Fibroblast of the aortic adventitia (primary cell): ENCODE measurements around the gene ST6GALNAC1. TPM values are rescaled to one million over a fixed set of nuclear protein-coding genes. Genes with fewer than 3 reads are reported as not detected.

Experiments used
- DNase-seq: peaks from one replicate; pipeline ENCODE4 v3.0.0-alpha.2; 2010; ENCODE audit warnings: low read depth
- H3K4me3 ChIP-seq: 2 replicates; pipeline ENCODE4 v1.5.1; 2011; ENCODE audit warnings: low read depth, mild to moderate bottlenecking, control low read depth, low read length, moderate library complexity
- total RNA-seq: library from RNA; depleted of rRNA; stranded (reverse); fragments of >200 nt; gene quantifications from 2 replicates; pipeline ENCODE4 v1.2.3, GENCODE V29; 2012; ENCODE audit warnings: low replicate concordance
- TF ChIP-seq, protein P1 (sequence below): IDR thresholded peaks from 2 replicates; pipeline ENCODE4 v1.5.1; 2011; ENCODE audit warnings: mild to moderate bottlenecking, low read length, control low read depth, inconsistent platforms; ENCODE audit not compliant: insufficient read depth

Gene ST6GALNAC1
- total RNA-seq, 1 donor, result not detected

DNA sequence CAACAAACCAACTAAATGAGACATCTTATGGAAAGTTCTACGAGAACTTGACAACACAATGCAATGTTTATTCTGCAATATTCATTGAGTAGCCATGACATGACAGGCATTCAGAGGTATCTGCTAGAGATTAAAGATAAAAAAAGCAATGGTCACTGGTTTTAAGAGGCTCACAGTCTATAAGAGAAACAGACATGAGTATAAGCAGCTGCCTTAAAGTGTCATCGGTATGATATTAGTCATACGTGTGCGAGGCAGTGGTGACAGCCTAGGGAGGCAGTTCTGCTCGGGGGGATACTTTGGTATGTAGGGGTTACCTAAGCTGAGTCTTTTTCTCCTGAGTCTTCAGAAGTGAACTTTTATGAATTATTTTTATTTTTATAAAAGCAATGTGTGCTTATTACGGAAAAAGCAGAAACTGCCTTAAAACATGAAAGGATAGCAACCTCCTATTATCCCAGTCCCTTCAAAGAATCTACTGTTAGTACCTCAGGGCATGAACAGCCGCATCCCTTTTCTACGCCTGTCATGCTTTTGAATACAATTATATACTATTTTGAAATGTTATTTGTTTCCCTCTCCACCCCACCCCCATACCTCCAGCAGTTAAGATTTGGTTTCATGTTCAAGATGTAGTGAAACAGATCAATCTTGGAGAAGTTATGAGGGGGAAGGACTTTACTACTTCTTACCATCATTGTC lies 7.7 kb downstream of the ST6GALNAC1 start:
- peak; percentile 29 for DNase-seq
- no peak overlapping the region for H3K4me3 ChIP-seq
- TF ChIP-seq, protein P1, sequence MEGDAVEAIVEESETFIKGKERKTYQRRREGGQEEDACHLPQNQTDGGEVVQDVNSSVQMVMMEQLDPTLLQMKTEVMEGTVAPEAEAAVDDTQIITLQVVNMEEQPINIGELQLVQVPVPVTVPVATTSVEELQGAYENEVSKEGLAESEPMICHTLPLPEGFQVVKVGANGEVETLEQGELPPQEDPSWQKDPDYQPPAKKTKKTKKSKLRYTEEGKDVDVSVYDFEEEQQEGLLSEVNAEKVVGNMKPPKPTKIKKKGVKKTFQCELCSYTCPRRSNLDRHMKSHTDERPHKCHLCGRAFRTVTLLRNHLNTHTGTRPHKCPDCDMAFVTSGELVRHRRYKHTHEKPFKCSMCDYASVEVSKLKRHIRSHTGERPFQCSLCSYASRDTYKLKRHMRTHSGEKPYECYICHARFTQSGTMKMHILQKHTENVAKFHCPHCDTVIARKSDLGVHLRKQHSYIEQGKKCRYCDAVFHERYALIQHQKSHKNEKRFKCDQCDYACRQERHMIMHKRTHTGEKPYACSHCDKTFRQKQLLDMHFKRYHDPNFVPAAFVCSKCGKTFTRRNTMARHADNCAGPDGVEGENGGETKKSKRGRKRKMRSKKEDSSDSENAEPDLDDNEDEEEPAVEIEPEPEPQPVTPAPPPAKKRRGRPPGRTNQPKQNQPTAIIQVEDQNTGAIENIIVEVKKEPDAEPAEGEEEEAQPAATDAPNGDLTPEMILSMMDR, result no peak

DNA sequence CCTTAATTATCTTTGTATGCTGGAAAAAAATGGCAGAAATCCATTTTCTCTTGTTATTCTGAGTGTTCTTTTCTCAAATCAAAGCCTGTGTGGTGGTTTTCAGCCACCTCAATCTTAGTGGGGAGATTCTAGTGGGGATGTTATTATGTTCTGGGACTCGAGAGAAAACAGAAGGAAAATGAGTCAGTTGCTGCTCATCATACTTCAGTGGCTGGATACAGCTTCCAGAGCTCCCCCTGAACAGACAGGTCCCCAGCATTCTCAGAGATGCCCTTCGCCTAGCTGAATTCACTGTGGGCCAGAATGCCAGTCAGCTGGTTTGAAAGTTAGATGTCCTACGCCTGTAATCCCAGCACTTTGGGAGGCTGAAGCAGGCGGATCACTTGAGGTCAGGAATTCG lies 8.5 kb downstream of the ST6GALNAC1 start:
- no peak for DNase-seq

DNA sequence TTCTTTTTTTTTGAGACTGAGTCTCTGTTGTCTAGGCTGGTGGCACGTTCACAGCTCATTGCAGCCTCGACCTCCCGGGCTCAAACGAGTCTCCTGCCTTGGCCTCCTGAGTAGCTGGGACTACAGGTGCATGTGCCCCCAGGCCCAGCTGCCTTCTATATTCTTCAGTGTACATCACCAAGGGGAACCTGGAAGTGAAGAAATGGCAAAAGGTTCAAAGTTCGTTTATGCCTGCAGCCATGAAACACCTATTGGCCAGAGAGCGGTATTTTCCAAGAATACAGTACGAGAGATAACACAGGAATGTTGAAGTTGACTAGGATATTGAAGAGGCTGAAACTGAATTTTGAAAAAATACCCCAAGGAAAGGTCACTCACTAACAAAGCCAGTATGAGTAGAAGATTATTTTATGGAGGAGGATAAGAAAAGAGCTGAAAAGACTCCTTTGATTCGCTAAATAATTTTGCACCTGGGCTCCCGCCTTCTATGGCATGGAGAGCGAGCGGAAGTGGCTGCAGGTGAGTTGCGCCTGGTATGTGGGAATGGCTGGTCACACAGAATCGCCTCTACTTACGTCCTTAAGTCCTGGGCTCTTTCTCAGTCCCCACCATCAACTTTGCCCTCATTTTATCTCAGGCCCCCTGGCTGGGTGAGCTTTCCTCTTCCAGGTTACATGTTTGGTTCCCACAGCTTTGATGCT lies 9.8 kb downstream of the ST6GALNAC1 start:
- TF ChIP-seq, protein P1, result no peak

More for the DNA sequence above, 8.5 kb downstream of the ST6GALNAC1 start:
- TF ChIP-seq, protein P1, result no peak
- H3K4me3 ChIP-seq, result no peak overlapping the region

DNA sequence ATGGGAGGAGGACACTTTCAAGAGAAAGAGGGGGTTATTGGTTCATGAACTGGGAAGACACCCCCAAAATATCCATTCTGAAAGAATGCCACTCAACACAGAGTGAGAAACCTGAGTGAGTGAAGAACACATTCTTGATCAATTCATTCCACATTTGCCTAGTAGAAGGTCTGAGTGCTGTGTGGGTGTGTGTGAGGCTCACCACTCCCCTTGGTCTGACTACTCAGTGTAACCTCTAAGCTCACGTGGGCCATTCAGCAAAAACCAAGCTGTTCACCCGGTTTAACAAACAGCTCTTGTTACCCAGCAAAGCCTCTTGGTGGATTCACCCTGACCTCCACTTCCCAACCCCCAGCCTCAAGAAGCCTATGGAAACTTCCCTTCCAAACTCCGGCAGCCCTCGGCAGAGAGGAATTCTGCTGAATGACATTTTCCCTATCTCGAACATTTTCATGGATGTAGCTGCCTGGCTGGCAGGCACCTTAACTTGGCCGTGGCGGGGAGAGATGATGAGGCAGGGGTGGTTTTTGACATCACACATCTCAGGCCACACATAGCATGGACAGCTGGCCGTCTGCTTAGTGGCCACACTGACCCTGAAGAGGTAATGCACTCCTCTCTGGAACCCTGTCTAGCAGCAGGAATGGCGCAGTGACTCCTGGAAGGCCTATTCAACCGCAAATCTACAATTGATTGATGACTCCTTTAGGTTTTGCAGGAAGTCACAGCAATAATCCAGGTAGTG lies 11.6 kb downstream of the ST6GALNAC1 start:
- H3K4me3 ChIP-seq, result no peak overlapping the region
- DNase-seq, result no peak
- TF ChIP-seq, protein P1, result no peak

More for the DNA sequence above, 9.8 kb downstream of the ST6GALNAC1 start:
- DNase-seq, result no peak
- no peak overlapping the region for H3K4me3 ChIP-seq

DNA sequence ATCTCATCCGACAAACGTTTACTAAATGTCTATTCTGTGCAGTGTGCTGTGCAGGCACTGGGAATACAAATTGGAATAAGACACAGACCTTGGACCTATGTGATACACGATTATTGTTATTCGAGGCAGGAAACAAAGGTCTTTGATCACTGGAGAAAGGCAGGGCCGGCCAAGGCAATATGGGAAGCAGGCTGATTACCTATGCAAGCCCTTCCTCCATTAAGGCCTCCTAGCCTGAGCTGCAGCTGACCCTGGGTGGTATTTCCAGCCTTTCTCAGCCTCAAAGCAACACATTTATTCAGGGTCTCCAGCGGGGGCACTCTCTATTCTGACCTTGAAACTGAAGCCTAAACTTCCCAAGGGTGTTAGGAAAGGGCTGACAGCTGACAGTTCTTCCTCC lies 13.4 kb downstream of the ST6GALNAC1 start:
- H3K4me3 ChIP-seq, result no peak overlapping the region
- TF ChIP-seq, protein P1, result no peak
- no peak for DNase-seq

DNA sequence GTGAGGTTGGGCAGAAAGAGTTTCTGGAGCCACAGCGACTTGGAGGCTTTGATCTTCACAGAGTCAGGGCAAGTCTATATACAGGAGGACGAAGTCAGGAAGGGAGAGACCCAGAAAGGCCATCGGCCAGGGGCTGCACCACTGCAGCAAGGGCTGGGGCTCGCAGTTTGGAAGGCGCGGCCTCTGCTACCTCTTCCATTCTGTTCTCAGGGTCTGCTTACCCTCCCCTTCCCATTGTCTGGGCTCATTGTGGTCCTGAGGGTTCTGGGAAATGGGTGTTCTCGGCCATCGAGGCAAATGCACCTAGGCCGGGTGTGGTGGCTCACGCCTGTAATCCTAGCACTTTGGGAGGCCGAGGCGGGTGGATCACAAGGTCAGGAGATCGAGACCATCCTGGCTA lies 16.0 kb downstream of the ST6GALNAC1 start:
- TF ChIP-seq, protein P1, result no peak
- no peak overlapping the region for H3K4me3 ChIP-seq
- no peak for DNase-seq
